Tongue (tissue), 2 donors: ENCODE data around the gene INSL6. TPM values are rescaled to one million over a fixed set of nuclear protein-coding genes. Genes with fewer than 3 reads are reported as not detected.
"Not testable (repeated sequence)": the region's sequence is repeated elsewhere in the genome, so short reads cannot be mapped to it uniquely, and the experiment has no call there.

Source experiments
- DNase-seq: peaks from one replicate; pipeline ENCODE4 v3.0.0-alpha.2; 2015
- total RNA-seq: library from RNA; depleted of rRNA; stranded (reverse); fragments of >200 nt; gene quantifications from one replicate; pipeline ENCODE4 v1.2.3, GENCODE V29; 2014

Gene INSL6, protein sequence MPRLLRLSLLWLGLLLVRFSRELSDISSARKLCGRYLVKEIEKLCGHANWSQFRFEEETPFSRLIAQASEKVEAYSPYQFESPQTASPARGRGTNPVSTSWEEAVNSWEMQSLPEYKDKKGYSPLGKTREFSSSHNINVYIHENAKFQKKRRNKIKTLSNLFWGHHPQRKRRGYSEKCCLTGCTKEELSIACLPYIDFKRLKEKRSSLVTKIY
- not detected for total RNA-seq

DNA sequence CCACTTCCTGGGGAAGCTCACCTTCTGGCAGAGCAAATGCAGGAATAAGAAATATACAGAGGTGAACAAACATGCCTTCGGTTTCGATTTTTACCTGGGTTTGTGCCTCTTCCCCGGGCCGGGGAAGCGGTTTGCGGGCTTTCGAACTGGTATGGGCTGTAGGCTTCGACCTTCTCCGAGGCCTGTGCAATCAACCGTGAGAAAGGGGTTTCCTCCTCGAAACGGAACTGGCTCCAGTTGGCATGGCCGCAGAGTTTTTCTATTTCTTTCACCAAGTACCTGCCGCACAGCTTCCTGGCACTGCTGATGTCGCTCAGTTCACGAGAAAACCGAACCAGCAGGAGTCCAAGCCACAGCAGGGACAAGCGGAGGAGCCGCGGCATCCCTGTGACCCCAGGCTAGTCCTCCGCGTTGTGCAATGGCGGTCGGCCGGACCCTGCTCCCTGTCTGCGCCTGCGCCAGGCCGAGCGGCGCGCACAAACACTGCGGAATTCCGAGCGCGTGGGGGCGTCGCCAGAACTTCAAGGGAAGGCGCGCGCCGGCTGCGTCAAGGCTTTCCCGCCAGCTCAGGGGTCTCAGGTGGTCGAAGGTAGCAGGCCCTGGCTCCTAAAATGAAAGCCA is at the start of gene INSL6:
Gene INSL6, minus strand, starts transcription at position 420 of the 621 bp plus-strand sequence. Its CDS starts 37 bp downstream, at position 383.
- no peak for DNase-seq

DNA sequence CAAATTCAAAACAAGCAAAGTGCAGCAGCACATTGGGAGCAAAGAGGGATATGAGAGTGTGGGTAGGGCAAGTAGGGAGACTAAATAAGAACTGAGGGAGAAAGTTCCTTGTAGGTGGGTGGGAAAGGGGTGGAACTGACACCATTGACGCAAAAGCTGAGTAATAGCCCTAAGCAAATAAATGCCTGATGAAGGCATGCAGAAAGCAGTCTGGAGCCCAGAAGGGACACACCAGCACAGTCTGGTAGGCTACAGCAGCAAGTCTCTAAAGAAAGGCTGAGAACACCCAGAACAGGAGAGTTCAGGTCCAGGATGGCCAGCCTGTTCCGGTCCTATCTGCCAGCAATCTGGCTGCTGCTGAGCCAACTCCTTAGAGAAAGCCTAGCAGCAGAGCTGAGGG is 45.8 kb upstream of the INSL6 start, which contains the start of gene INSL4:
Gene INSL4, plus strand, starts transcription at position 208 of the 400 bp plus-strand sequence. Its CDS starts 105 bp downstream, at position 313.
- DNase-seq, result no peak

- DNase-seq, result no peak
Measured at GRCh38 chr9:5230554-5230953, 45.1 kb upstream of the INSL6 start.

DNA sequence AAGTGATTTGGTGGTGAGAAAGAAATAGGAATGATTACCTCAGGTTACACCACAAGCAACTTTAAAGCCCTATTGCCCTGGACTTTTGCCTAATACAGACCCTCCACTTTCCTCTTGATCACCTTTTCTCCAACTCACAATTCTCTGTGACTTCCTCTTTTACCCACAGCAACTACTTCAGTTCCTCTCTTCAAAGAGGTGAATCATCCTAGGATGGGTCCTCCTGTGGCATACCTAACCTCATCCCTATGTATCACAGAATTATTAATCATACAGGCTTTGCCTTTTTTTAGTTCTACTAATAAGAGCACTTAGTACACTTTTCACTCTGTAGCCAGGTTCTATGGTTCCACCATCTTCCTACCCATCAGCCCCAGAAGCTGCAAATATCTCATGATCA is 19.6 kb upstream of the INSL6 start:
- no peak for DNase-seq

DNA sequence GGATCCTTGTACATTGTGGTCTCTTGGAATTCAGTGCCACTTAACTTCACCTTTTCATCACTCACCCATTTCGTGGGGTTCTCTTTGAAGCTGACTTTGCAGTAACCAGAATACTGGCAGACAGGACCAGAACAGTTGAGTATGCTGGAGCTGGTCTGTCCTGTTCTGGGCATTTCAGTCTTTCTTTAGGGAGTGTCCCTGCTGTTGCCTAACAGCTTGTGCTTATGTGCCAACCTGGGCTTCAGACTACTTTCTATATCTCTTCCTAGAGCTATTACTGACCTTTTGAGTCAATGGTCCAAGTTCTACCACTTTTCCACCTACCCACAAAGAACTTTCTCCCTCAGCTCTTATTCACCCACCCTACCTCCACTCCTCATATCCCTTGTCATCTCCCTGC is 10.0 kb upstream of the INSL6 start:
- DNase-seq, result no peak

DNA sequence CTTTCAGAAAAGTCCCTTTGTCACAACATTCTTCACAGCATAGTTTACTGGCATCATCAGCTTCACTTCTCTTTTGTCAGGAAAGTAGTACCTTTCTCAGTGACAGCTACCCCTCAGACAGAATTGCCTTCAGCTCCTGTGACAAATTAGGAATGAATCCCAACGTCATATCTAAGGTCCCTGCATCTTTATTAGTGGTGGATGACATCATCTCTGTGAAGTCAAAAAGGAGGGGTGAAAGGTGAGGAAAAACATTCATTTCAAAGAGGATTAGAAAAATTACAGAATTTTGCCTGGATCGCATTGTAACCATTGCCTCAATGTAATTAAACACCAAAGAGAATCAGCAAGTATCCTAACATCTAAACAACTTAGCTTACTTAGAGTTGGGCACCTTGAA is 7.9 kb upstream of the INSL6 start:
- DNase-seq, result no peak

GRCh38 chr9:5191985-5192384 is 6.5 kb upstream of the INSL6 start:
- no peak for DNase-seq

DNA sequence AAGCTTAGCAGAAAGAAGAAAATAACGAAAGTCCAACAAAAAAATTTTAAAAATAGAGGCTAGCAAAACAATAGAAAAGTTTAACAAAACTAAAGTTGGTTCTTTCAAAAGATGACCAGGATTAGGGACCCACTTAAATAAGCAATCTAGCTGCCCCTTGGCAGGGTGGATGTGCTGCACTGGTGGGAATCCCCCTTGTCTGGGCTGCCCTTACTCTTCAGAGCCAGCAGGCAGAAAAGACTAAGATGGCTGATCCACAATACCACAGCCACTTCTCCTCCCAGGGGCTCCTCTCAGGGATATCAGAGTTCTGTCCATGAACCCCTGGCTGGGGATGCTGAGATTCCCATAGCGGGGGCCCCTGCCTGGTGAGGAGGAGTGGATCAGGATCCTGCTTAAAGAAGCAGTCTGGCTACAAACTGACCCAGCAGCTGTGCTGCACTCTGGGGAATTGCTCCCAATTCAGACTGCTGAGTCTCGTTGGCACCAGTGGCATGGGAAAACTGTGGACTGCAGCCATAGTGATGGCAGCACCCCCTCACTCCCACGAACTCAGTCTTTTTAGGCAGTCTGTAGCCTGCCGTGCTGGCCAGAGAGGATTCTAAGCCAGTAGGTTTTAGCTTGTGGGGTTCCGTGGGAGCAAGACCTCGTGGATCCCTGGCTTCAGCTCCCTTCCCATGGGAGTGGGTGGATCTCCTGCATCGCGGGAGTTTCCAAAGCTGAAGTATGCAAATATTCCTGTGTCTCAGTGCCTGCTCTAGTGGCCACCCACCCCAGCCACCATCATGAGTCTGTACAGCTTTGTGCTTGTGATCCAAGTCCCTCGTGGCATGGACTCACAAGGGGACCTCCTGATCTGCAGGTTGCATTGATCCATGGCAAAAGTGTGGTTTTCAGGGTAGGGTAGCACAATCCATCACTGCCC is 2.9 kb upstream of the INSL6 start:
- no peak for DNase-seq

- DNase-seq, result peak; percentile 63
Measured at GRCh38 chr9:5186416-5187169, 1.2 kb upstream of the INSL6 start.

DNA sequence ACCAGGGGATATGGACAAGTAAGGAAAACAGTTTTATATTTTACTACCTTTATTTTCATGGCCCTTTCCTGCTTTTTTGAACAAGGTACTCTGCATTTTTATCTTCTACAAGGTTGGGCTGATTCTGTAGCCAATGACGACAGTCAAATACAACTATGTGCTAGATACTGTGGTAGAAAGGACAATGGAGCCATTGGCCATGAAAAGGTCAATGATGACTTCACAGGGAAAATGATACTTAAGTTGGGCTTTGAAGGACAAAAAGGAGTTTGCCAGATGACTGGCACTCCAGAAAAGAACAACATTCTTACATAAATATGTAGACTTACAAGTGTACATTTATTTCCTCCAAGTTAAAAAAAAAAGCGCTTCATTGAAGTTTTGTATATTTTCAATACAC is 663 bp downstream of the INSL6 start:
- DNase-seq, result no peak

- DNase-seq, result not testable (repeated sequence)
Measured at GRCh38 chr9:5180631-5181030, 4.8 kb downstream of the INSL6 start.

GRCh38 chr9:5178126-5178805 is 7.2 kb downstream of the INSL6 start:
- no peak for DNase-seq

DNA sequence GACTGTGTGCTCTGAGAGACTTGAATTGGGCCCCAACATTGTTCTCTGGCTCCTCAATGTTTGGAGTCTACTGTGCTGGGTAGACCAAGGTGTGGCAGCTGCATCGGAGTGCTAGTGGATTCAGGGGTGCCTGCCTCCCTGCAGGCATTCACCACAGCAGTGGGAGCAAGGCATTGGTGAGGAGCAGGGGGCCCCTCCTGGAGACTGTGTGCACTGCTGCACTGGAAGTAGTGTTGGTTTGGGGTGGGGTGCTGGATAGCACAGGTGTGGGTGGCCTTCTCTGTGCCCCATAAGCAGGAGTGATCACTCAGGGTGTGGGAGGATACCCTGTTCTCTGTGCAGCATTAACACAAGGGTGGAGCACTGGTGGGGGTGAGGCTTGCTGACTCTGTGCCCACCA is 39.2 kb downstream of the INSL6 start:
- no peak for DNase-seq

GRCh38 chr9:5144217-5144616 is 41.2 kb downstream of the INSL6 start:
- DNase-seq, result no peak

- no peak for DNase-seq
Measured at GRCh38 chr9:5140151-5140550, 45.3 kb downstream of the INSL6 start.

DNA sequence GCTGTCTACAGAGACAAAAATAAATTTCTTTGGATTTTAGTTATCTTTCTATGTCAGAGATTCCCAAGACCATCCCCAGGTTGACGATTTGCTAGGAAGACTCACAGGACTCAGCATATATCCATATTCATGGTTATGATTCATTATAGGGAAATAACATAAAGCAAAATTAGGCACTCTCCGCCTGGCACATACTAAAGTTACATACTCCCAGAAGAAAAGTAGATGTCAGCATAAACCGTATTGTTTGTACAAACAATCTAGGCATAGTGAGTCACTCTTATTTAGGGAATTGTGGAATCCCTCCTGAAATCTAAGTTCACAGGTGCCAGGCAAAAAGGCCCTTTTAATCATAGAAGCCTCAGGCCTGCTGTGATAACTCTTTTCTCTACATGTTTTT is 62.9 kb downstream of the INSL6 start:
- no peak for DNase-seq

- DNase-seq, result no peak
Measured at GRCh38 chr9:5122116-5122515, 63.3 kb downstream of the INSL6 start.

GRCh38 chr9:5113994-5114748 is 71.3 kb downstream of the INSL6 start:
- no peak for DNase-seq
